HUDEP-2 (cell line): ENCODE results near the gene SLC1A7.

Experiments
- DNase-seq, 76 experiments: peaks; one replicate each; lab custom pipeline; 2025; ENCODE audit not compliant: unreplicated experiment in 76 of 76; lab: John Stamatoyannopoulos, UW

The SLC1A7 gene

GRCh38 chr1:53078333-53079101, 63.9 kb downstream of the SLC1A7 start:
- DNase-seq = no peak

- DNase-seq = no peak
Measured at GRCh38 chr1:53077599-53077965, 64.9 kb downstream of the SLC1A7 start.

- no peak for DNase-seq
Measured at GRCh38 chr1:53076721-53077598, 65.5 kb downstream of the SLC1A7 start.

- DNase-seq = no peak
Measured at GRCh38 chr1:53076165-53076564, 66.3 kb downstream of the SLC1A7 start.

GRCh38 chr1:53075761-53076163, 66.7 kb downstream of the SLC1A7 start:
- DNase-seq = no peak

- no peak for DNase-seq
Measured at GRCh38 chr1:53075206-53075605, 67.2 kb downstream of the SLC1A7 start.

- no peak for DNase-seq
Measured at GRCh38 chr1:53074313-53075154, 67.9 kb downstream of the SLC1A7 start.

GRCh38 chr1:53073868-53074311, 68.5 kb downstream of the SLC1A7 start:
- no peak for DNase-seq

- no peak for DNase-seq
Measured at GRCh38 chr1:53073287-53073686, 69.2 kb downstream of the SLC1A7 start.

GRCh38 chr1:53071915-53072314, 70.5 kb downstream of the SLC1A7 start:
- DNase-seq = no peak

- DNase-seq = no peak
Measured at GRCh38 chr1:53071167-53071865, 71.1 kb downstream of the SLC1A7 start.

GRCh38 chr1:53070621-53071020, 71.8 kb downstream of the SLC1A7 start:
- no peak for DNase-seq

GRCh38 chr1:53069663-53070327, 72.6 kb downstream of the SLC1A7 start:
- DNase-seq = no peak

GRCh38 chr1:53069265-53069662, 73.2 kb downstream of the SLC1A7 start:
- DNase-seq = no peak

- no peak for DNase-seq
Measured at GRCh38 chr1:53068314-53069099, 73.9 kb downstream of the SLC1A7 start.

GRCh38 chr1:53067886-53068285, 74.6 kb downstream of the SLC1A7 start:
- DNase-seq = no peak

- DNase-seq = no peak
Measured at GRCh38 chr1:53066891-53067738, 75.3 kb downstream of the SLC1A7 start.

GRCh38 chr1:53066488-53066887, 76.0 kb downstream of the SLC1A7 start:
- DNase-seq = no peak
